Measurements from ENCODE around the gene CCDC148.
"Not testable (repeated sequence)": the region's sequence is repeated elsewhere in the genome, so short reads cannot be mapped to it uniquely, and the experiment has no call there.

The CCDC148 gene

DNA sequence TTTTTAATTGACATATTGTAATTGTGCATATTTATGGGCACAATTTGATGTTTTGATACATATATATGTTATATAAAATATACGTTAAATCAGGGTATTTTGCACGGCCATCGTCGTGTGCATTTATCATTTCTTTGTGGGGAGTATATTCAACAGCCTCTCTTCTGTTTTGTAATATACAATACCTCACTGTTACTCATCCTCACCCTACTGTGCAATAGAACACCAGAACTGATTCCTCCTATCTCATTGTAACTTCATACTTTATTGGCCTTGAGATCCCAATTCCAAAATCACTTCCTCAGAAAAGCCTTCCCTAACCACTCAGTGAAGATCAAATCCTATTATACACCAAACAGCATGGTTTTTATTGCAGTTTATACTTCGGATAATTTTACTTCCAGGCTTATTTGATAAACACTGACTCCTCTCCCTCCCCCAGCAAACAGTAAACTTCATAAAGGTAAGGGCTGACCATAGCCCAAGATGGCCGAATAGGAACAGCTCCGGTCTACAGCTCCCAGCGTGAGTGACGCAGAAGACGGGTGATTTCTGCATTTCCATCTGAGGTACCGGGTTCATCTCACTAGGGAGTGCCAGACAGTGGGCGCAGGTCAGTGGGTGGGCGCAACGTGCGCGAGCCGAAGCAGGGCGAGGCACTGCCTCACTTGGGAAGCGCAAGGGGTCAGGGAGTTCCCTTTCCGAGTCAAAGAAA lies 105.6 kb downstream of the CCDC148 start:
- not testable (repeated sequence) for H3K27me3 ChIP-seq (replicated peaks; ENCODE audit: control insufficient read depth, insufficient read depth, low read length); H3K4me1 ChIP-seq (ENCODE audit: control insufficient read depth, insufficient read depth, low read length); H3K9ac ChIP-seq (ENCODE audit: low read length); DNase-seq (ENCODE audit: low read depth); H3K36me3 ChIP-seq (ENCODE audit: control insufficient read depth, insufficient read depth, low read length, severe bottlenecking); H3K4me3 ChIP-seq (ENCODE audit: low read length); H3K9me3 ChIP-seq (ENCODE audit: control insufficient read depth, low read length)

DNA sequence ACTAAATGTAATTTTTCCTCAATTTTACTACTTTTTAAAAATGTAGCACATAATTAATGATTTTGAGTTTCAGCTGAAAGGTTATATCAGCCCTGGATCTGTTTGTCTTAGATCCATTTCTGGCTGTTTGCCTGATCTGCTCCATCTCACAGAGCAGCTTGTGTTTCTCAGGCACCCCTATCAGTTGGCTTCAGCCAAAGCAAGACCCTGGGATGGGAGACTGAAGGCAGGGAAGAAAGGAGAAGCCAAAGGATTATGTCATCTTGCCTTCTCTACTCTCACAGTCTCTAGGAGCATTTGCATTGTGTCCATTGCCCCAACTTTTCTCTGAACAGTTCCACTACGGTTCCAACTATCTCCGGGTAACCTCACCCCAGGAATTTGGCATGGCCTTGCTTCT lies 110.5 kb downstream of the CCDC148 start:
- DNase-seq (ENCODE audit: low read depth) = no peak
- Histone ChIP-seq H3K4me1 (ENCODE audit: control insufficient read depth, insufficient read depth, low read length) (no peaks in the 10 kb centered on the region), H3K36me3 (ENCODE audit: control insufficient read depth, insufficient read depth, low read length, severe bottlenecking) (no peaks in the 10 kb centered on the region), H3K4me3 (ENCODE audit: low read length) (no peak overlapping the region), H3K9ac (ENCODE audit: low read length) (no peak overlapping the region), H3K27me3 (replicated peaks; ENCODE audit: control insufficient read depth, insufficient read depth, low read length) (no peaks in the 10 kb centered on the region), H3K9me3 (ENCODE audit: control insufficient read depth, low read length) (no peaks in the 10 kb centered on the region)

DNA sequence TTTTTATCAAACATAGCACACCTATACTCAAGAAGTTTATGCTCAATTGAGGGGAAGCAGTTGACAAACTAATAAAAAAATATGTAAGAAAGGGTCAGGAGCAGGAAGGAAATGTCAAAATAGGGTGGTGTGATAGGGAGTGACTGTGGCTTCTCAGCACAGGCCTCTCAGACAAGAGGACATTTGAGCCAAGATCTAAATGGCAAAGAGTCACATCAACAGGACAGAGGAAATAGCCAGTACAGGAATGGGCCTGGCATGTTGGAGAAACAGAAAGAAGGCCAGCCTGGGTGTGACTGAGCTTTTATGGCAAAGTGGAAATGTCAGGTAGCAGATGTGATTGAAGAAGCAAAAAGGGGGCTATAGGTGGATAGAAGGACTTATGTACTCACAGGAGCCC lies 117.0 kb downstream of the CCDC148 start:
- no peak for DNase-seq (ENCODE audit: low read depth)
- Histone ChIP-seq H3K9ac (ENCODE audit: low read length) (no peak overlapping the region), H3K27me3 (replicated peaks; ENCODE audit: control insufficient read depth, insufficient read depth, low read length) (no peaks in the 10 kb centered on the region), H3K36me3 (ENCODE audit: control insufficient read depth, insufficient read depth, low read length, severe bottlenecking) (no peaks in the 10 kb centered on the region), H3K4me3 (ENCODE audit: low read length) (no peak overlapping the region), H3K9me3 (ENCODE audit: control insufficient read depth, low read length) (no peaks in the 10 kb centered on the region), H3K4me1 (ENCODE audit: control insufficient read depth, insufficient read depth, low read length) (no peaks in the 10 kb centered on the region)

DNA sequence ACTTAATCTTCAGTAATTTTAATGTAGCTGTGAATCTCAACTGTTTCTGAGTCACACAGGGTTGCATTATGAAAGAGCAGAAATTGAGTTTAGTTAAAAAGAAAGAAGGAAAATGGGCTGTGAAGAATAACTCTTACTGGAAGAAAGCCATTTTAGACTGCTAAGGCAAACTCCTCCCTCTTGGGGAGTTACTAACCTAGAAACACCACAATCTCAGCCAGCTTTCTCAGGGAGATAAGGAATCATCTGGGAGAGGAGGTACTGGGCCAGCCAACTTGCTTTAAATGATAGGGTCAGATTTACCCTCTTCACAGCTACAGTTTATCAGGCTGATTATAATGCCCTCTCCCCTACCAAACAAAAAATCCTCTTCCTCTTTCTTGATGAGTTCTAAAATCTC lies 119.5 kb downstream of the CCDC148 start:
- Histone ChIP-seq H3K36me3 (ENCODE audit: control insufficient read depth, insufficient read depth, low read length, severe bottlenecking) (no peaks in the 10 kb centered on the region), H3K4me3 (ENCODE audit: low read length) (no peak overlapping the region), H3K9ac (ENCODE audit: low read length) (no peak overlapping the region), H3K9me3 (ENCODE audit: control insufficient read depth, low read length) (no peaks in the 10 kb centered on the region), H3K4me1 (ENCODE audit: control insufficient read depth, insufficient read depth, low read length) (no peaks in the 10 kb centered on the region), H3K27me3 (replicated peaks; ENCODE audit: control insufficient read depth, insufficient read depth, low read length) (no peaks in the 10 kb centered on the region)
- DNase-seq (ENCODE audit: low read depth) = no peak

DNA sequence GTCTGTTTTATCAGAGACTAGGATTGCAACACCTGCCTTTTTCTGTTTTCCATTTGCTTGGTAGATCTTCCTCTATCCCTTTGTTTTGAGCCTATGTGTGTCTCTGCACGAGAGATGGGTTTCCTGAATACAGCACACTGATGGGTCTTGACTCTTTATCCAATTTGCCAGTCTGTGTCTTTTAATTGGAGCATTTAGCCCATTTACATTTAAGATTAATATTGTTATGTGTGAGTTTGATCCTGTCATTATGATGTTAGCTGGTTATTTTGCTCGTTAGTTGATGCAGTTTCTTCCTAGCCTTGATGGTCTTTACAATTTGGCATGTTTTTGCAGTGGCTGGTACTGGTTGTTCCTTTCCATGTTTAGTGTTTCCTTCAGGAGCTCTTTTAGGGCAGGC lies 124.8 kb downstream of the CCDC148 start:
- not testable (repeated sequence) for H3K4me3 ChIP-seq (ENCODE audit: low read length); H3K9ac ChIP-seq (ENCODE audit: low read length); H3K36me3 ChIP-seq (ENCODE audit: control insufficient read depth, insufficient read depth, low read length, severe bottlenecking); H3K9me3 ChIP-seq (ENCODE audit: control insufficient read depth, low read length); DNase-seq (ENCODE audit: low read depth); H3K4me1 ChIP-seq (ENCODE audit: control insufficient read depth, insufficient read depth, low read length); H3K27me3 ChIP-seq (replicated peaks; ENCODE audit: control insufficient read depth, insufficient read depth, low read length)

DNA sequence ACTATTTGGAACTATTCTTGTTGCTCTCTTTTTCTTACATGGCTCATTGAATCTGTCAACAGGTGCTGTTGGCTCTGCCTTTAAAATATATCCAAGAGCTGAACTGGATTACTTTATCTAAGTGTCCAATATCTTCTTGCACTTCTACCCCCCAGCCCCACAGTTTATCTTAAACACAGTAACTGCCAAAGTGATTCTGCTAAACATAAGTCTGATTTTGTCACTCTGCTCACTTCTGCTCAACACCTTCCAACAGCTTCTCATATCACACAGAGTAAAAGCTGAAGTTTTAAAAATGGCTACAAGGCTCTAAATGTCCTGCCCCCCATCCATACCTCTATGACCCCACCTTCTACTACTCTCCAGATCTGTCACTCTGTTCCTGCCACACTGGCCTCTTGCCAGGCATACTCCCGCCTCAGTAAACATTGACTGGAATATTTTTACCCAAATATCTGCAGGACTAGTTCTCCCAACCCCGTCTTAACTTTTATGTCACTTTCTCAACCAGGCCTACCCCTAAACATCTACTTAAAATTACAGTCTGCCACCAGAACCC lies 130.7 kb downstream of the CCDC148 start:
- DNase-seq (ENCODE audit: low read depth) = no peak
- peaks cover 3% of the 10 kb centered on the region for H3K9me3 ChIP-seq (ENCODE audit: control insufficient read depth, low read length)
- H3K4me3 ChIP-seq (ENCODE audit: low read length) = no peak overlapping the region
- H3K27me3 ChIP-seq (replicated peaks; ENCODE audit: control insufficient read depth, insufficient read depth, low read length) = no peaks in the 10 kb centered on the region
- peaks cover 4% of the 10 kb centered on the region for H3K4me1 ChIP-seq (ENCODE audit: control insufficient read depth, insufficient read depth, low read length)
- H3K36me3 ChIP-seq (ENCODE audit: control insufficient read depth, insufficient read depth, low read length, severe bottlenecking) = no peaks in the 10 kb centered on the region
- no peak overlapping the region for H3K9ac ChIP-seq (ENCODE audit: low read length)

DNA sequence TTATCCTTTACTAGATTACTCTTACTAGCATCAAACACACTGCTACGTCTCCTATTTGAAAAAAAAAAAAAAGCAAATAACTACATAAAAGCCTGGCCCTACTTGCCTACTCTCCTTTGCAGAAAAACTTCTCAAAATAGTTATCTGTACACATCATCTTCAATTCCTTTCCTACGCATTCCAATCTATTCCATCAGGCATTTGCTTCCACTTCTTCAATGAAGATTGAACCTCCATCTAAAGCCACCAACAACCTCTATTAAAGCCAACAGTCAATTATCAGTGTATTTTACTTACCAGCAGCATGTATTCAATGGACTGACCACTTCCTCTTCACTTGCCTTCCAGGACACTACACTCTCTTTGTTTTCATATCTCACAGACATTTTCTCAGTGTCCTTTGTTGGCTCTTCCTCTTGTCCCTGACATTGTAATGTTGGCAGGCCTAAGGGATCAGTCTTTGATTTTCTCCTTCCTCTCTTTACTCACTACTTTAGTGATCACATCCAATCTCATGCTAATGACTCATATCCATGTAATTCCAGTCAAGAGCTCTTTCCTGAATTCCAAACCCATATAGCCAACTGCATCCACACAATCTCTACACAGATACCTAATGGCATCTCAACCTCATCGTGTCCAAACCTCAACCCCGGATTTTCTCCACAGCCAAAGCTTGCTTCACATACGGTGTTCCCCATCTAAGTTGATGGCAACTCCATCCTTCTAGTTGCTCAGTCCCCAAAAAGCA lies 131.3 kb downstream of the CCDC148 start:
- peaks cover 3% of the 10 kb centered on the region for H3K9me3 ChIP-seq (ENCODE audit: control insufficient read depth, low read length)
- DNase-seq (ENCODE audit: low read depth) = no peak
- H3K27me3 ChIP-seq (replicated peaks; ENCODE audit: control insufficient read depth, insufficient read depth, low read length) = no peaks in the 10 kb centered on the region
- peaks cover 4% of the 10 kb centered on the region for H3K4me1 ChIP-seq (ENCODE audit: control insufficient read depth, insufficient read depth, low read length)
- no peaks in the 10 kb centered on the region for H3K36me3 ChIP-seq (ENCODE audit: control insufficient read depth, insufficient read depth, low read length, severe bottlenecking)
- H3K9ac ChIP-seq (ENCODE audit: low read length) = no peak overlapping the region
- H3K4me3 ChIP-seq (ENCODE audit: low read length) = no peak overlapping the region

DNA sequence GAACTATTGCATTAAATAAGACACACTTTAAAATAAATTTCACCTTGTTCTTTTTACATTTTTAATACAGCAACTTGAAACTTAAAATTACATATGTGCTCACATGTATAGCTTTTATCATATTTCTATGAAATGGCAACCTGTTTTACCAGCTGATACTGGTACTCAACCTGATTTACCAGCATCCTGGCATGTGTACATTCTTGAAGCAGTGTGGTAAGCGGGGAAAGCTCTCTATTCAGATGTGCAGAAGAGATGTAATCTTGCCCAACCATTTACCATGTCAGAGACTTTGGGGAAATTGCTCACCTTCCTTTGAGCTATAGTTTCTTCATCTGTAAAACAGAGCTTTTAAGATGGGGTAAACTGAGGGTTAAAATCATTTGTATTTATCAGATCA lies 133.2 kb downstream of the CCDC148 start:
- DNase-seq (ENCODE audit: low read depth) = no peak
- Histone ChIP-seq H3K9me3 (ENCODE audit: control insufficient read depth, low read length) (peaks cover 3% of the 10 kb centered on the region), H3K4me1 (ENCODE audit: control insufficient read depth, insufficient read depth, low read length) (peaks cover 4% of the 10 kb centered on the region), H3K36me3 (ENCODE audit: control insufficient read depth, insufficient read depth, low read length, severe bottlenecking) (no peaks in the 10 kb centered on the region), H3K4me3 (ENCODE audit: low read length) (no peak overlapping the region), H3K9ac (ENCODE audit: low read length) (no peak overlapping the region), H3K27me3 (replicated peaks; ENCODE audit: control insufficient read depth, insufficient read depth, low read length) (no peaks in the 10 kb centered on the region)

DNA sequence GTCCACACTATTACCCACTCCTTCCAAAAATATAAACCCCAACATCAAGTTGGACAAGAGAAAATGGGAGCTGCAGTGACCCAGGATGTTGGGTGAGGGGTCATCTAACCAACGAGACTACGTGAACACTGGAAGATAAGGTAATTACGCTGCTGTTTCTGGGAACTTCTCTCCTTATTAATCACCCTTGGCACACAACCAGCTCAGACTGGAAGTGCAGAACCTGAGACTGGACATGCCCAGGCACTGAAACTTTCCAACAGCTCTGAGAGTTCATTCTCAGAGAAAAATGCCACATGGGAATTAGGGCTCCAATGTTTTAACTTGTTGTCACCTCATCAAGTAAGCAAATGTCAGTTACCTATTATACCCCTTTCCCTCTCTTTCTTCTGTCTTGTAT lies 135.3 kb downstream of the CCDC148 start:
- no peak for DNase-seq (ENCODE audit: low read depth)
- no peaks in the 10 kb centered on the region for H3K9me3 ChIP-seq (ENCODE audit: control insufficient read depth, low read length)
- H3K9ac ChIP-seq (ENCODE audit: low read length) = no peak overlapping the region
- no peaks in the 10 kb centered on the region for H3K27me3 ChIP-seq (replicated peaks; ENCODE audit: control insufficient read depth, insufficient read depth, low read length)
- H3K4me3 ChIP-seq (ENCODE audit: low read length) = no peak overlapping the region
- no peaks in the 10 kb centered on the region for H3K36me3 ChIP-seq (ENCODE audit: control insufficient read depth, insufficient read depth, low read length, severe bottlenecking)
- peaks cover 4% of the 10 kb centered on the region for H3K4me1 ChIP-seq (ENCODE audit: control insufficient read depth, insufficient read depth, low read length)

DNA sequence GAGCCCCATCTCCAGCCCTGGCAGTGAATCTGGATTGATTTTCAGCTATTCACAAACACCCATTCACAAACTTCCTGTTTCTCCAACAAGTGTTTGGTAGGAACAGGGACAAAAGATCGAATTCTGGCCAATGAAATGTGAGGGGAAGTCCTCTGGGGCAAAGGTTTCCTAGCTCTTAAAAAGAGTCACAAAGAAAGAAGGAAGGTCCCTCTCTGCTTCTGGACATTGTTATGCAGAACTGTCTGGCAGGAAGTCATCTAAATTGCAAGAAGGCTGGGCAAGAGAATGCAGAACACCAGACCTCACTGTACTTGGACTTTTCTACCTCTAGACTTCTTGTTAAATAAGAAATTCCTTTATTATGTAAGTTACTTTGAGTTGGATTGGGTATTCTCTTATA lies 137.3 kb downstream of the CCDC148 start:
- H3K36me3 ChIP-seq (ENCODE audit: control insufficient read depth, insufficient read depth, low read length, severe bottlenecking) = no peaks in the 10 kb centered on the region
- H3K9me3 ChIP-seq (ENCODE audit: control insufficient read depth, low read length) = no peaks in the 10 kb centered on the region
- no peaks in the 10 kb centered on the region for H3K27me3 ChIP-seq (replicated peaks; ENCODE audit: control insufficient read depth, insufficient read depth, low read length)
- DNase-seq (ENCODE audit: low read depth) = no peak
- H3K9ac ChIP-seq (ENCODE audit: low read length) = no peak overlapping the region
- peaks cover 4% of the 10 kb centered on the region for H3K4me1 ChIP-seq (ENCODE audit: control insufficient read depth, insufficient read depth, low read length)
- no peak overlapping the region for H3K4me3 ChIP-seq (ENCODE audit: low read length)

DNA sequence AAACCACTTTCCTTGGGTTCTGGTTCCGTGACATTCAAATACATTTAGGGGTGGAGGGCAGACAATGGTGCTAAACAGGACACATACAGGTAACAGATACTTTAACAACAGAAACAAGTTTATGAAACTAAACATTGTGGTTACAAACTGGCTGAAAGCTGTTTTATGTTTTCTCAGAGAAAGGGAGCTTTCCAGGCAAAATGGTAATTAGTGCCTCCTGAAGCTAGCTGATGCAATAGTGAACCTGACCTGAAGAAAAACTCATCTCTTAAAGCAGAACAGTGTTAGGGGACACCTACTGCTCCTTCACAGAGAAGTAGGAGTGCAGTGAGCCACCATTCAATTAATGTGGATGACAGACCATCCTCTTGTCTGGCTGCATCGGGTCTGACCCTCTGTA lies 138.9 kb downstream of the CCDC148 start:
- Histone ChIP-seq H3K4me3 (ENCODE audit: low read length) (no peak overlapping the region), H3K4me1 (ENCODE audit: control insufficient read depth, insufficient read depth, low read length) (peaks cover 4% of the 10 kb centered on the region), H3K9me3 (ENCODE audit: control insufficient read depth, low read length) (no peaks in the 10 kb centered on the region), H3K36me3 (ENCODE audit: control insufficient read depth, insufficient read depth, low read length, severe bottlenecking) (no peaks in the 10 kb centered on the region), H3K27me3 (replicated peaks; ENCODE audit: control insufficient read depth, insufficient read depth, low read length) (no peaks in the 10 kb centered on the region), H3K9ac (ENCODE audit: low read length) (no peak overlapping the region)
- peak; percentile 19 for DNase-seq (ENCODE audit: low read depth)

All from adipocyte (in vitro differentiated cells).